Measurements from ENCODE around the gene CAMK1. TPM values are rescaled to one million over a fixed set of nuclear protein-coding genes. Genes with fewer than 3 reads are reported as not detected.
A peak's percentile ranks its signal among the peaks of the same experiment; 100 is the strongest.

CAMK1 gene
- total RNA-seq, 2 donors from 2014 or later, result 19.8 to 24.4 TPM

GRCh38 chr3:9715764-9716437, 53.8 kb downstream of the CAMK1 start:
- ATAC-seq (peak; percentile 80 to 81), DNase-seq (ENCODE audit: low spot score) (no peak)
- H3K27ac Mint-ChIP-seq, result no peak overlapping the region
- no peaks in the 10 kb centered on the region for H3K36me3 Mint-ChIP-seq
- H3K27me3 Mint-ChIP-seq, result peaks cover 0 to 8% of the 10 kb centered on the region in 2 donors
- no peaks in the 10 kb centered on the region for H3K4me1 Mint-ChIP-seq (ENCODE audit: low read depth in 2 of 2)
- H3K4me3 Mint-ChIP-seq, result no peak overlapping the region
- no peaks in the 10 kb centered on the region for H3K9me3 Mint-ChIP-seq

- no peak for ATAC-seq
- no peak for DNase-seq (ENCODE audit: low spot score)
- no peak overlapping the region for H3K27ac Mint-ChIP-seq
Measured at GRCh38 chr3:9715136-9715535, 54.6 kb downstream of the CAMK1 start.

GRCh38 chr3:9713142-9713541, 56.6 kb downstream of the CAMK1 start:
- Mint-ChIP-seq H3K27me3 (peaks cover 0 to 8% of the 10 kb centered on the region in 2 donors), H3K4me3 (no peak overlapping the region), H3K9me3 (no peaks in the 10 kb centered on the region), H3K4me1 (ENCODE audit: low read depth in 2 of 2) (peaks cover 0 to 4% of the 10 kb centered on the region in 2 donors), H3K36me3 (no peaks in the 10 kb centered on the region), H3K27ac (no peak overlapping the region)
- no peak for DNase-seq (ENCODE audit: low spot score)
- no peak for ATAC-seq

More at GRCh38 chr3:9715136-9715535, 54.6 kb downstream of the CAMK1 start:
- Mint-ChIP-seq H3K27me3 (peaks cover 0 to 8% of the 10 kb centered on the region in 2 donors), H3K36me3 (no peaks in the 10 kb centered on the region), H3K4me1 (ENCODE audit: low read depth in 2 of 2) (peaks cover 0 to 2% of the 10 kb centered on the region in 2 donors), H3K4me3 (no peak overlapping the region), H3K9me3 (no peaks in the 10 kb centered on the region)

- DNase-seq (ENCODE audit: low spot score), result no peak
- no peak overlapping the region for H3K27ac Mint-ChIP-seq
Measured at GRCh38 chr3:9712415-9712814, 57.3 kb downstream of the CAMK1 start.

GRCh38 chr3:9710174-9710739, 59.5 kb downstream of the CAMK1 start:
- Mint-ChIP-seq H3K9me3 (no peaks in the 10 kb centered on the region), H3K36me3 (no peaks in the 10 kb centered on the region), H3K4me3 (no peak overlapping the region), H3K27ac (no peak overlapping the region), H3K27me3 (peaks cover 5 to 17% of the 10 kb centered on the region in 2 donors), H3K4me1 (ENCODE audit: low read depth in 2 of 2) (peaks cover 0 to 6% of the 10 kb centered on the region in 2 donors)
- ATAC-seq (no peak), DNase-seq (ENCODE audit: low spot score) (no peak)

More at GRCh38 chr3:9712415-9712814, 57.3 kb downstream of the CAMK1 start:
- Mint-ChIP-seq H3K36me3 (no peaks in the 10 kb centered on the region), H3K27me3 (peaks cover 0 to 8% of the 10 kb centered on the region in 2 donors), H3K4me3 (no peak overlapping the region), H3K9me3 (no peaks in the 10 kb centered on the region), H3K4me1 (ENCODE audit: low read depth in 2 of 2) (peaks cover 0 to 4% of the 10 kb centered on the region in 2 donors)
- no peak for ATAC-seq

Other genes with a start within 250 kb of the CAMK1 start
- not detected for gene LHFPL4, start 216.1 kb downstream of the CAMK1 start, total RNA-seq
- 10 to 100 TPM; 57.3 to 62.4 TPM for gene MTMR14, start 120.4 kb downstream of the CAMK1 start, total RNA-seq
- gene CPNE9, start 66.1 kb downstream of the CAMK1 start, total RNA-seq, result under 1 TPM in 1 of 2 donors, not detected in 1; 0.29 TPM
- gene BRPF1, start 38.2 kb downstream of the CAMK1 start, total RNA-seq, result 10 to 100 TPM; 51.9 to 62.3 TPM
- gene OGG1, start 20.0 kb downstream of the CAMK1 start, total RNA-seq, result 10 to 100 TPM; 35.9 to 42.5 TPM
- 10 to 100 TPM; 58.3 to 65.6 TPM for gene TADA3, start 22.5 kb upstream of the CAMK1 start, total RNA-seq
- gene ARPC4, start 23.1 kb upstream of the CAMK1 start, total RNA-seq, result 100 to 1,000 TPM; 323 to 381 TPM
- 10 to 100 TPM; 50.0 to 91.3 TPM for gene TTLL3, start 40.3 kb upstream of the CAMK1 start, total RNA-seq
- 10 to 100 TPM; 43.1 to 71.2 TPM for gene RPUSD3, start 74.1 kb upstream of the CAMK1 start, total RNA-seq
- not detected for gene CIDEC, start 110.3 kb upstream of the CAMK1 start, total RNA-seq
- gene JAGN1, start 120.7 kb upstream of the CAMK1 start, total RNA-seq, result 10 to 100 TPM; 31.8 to 42.8 TPM
- gene IL17RE, start 132.9 kb upstream of the CAMK1 start, total RNA-seq, result 1 to 10 TPM in 1 of 2 donors, under 1 TPM in 1; 0.48 to 1.9 TPM
- under 1 TPM; 0.57 to 0.92 TPM for gene IL17RC, start 147.2 kb upstream of the CAMK1 start, total RNA-seq
- 10 to 100 TPM; 22.8 to 29.7 TPM for gene CRELD1, start 163.9 kb upstream of the CAMK1 start, total RNA-seq
- gene PRRT3, start 182.5 kb upstream of the CAMK1 start, total RNA-seq, result 10 to 100 TPM; 13.4 to 13.7 TPM
- 10 to 100 TPM; 62.5 to 65.8 TPM for gene EMC3, start 216.9 kb upstream of the CAMK1 start, total RNA-seq

All from natural killer cell treated with Interleukin-12 subunit alpha and Interleukin-12 subunit beta and Interleukin-15 and Interleukin-18, amount 100 ng/mL, for 72 hours (primary cell).